ENCODE measurements around the gene MYO1D. TPM values are rescaled to one million over a fixed set of nuclear protein-coding genes. Genes with fewer than 3 reads are reported as not detected.

MYO1D gene
- total and polyA plus RNA-seq, 2 of the 13 experiments (the other 11 are each of a cell fraction or from before 2014, with no cell fraction given) = 13.2 to 17.3 TPM

- no peaks in the 10 kb centered on the region for H4K20me1 ChIP-seq (ENCODE audit: insufficient read depth, low read length)
- peaks cover 28% of the 10 kb centered on the region for H3K4me1 ChIP-seq (ENCODE audit: insufficient read depth, low read length)
- 100% methylated on average over 2 of the region's 2 CpGs for WGBS (ENCODE audit: low lambda C conversion rate)
- no peak overlapping the region for H3K27ac ChIP-seq (ENCODE audit: extremely low read length, insufficient read depth, low read length)
- DNase-seq (ENCODE audit: low spot score) = no peak
- in situ Hi-C loops (cut with HindIII; ENCODE audit: extremely low pct_ligation_motif_present, low pct_unique_long_range_greater_than_20kb) (no loop called here), intact Hi-C loops (cut with micrococcal nuclease; ENCODE audit: unreplicated experiment) (no loop called here)
- no peak overlapping the region for H2AFZ ChIP-seq (ENCODE audit: low read length)
- BruUV-seq (replicated peaks) = no TSS peak
- no peaks in the 10 kb centered on the region for H3K27me3 ChIP-seq (ENCODE audit: control insufficient read depth in 1 of 2, insufficient read depth in 2 of 2, low read length in 2 of 2)
- H3K4me3 ChIP-seq (replicated peaks in 1 of 3; ENCODE audit: insufficient read depth in 1 of 3, low read depth in 2 of 3, low read length in 3 of 3) = no peak overlapping the region
- TF ChIP-seq SNAI1 (CRISPR knock-in tag; IDR thresholded peaks at IDR 0.05; ENCODE audit: borderline replicate concordance) = no peak
- no peak for TF ChIP-seq FOXC1 (CRISPR knock-in tag; IDR thresholded peaks at IDR 0.05; ENCODE audit: borderline replicate concordance)
- no peak for TF ChIP-seq SMAD3 (CRISPR knock-in tag; IDR thresholded peaks at IDR 0.05)
- TF ChIP-seq SRF (IDR thresholded peaks at IDR 0.05; ENCODE audit: low read depth, low read length) = no peak
- TF ChIP-seq ZBTB26 (CRISPR knock-in tag; IDR thresholded peaks at IDR 0.05; ENCODE audit: borderline replicate concordance) = 0 out of 2 replicates have a peak, but pooled peaks have one; percentile 33
- no peak for TF ChIP-seq IRF9 (CRISPR knock-in tag; IDR thresholded peaks at IDR 0.05; ENCODE audit: borderline replicate concordance)
- peak; percentile 57 for TF ChIP-seq CEBPG (CRISPR knock-in tag; IDR thresholded peaks at IDR 0.05)
- TF ChIP-seq ARNTL (CRISPR knock-in tag; IDR thresholded peaks at IDR 0.05) = no peak
- TF ChIP-seq ZNF605 (CRISPR knock-in tag; IDR thresholded peaks at IDR 0.05) = no peak
- no peak for TF ChIP-seq CREM (IDR thresholded peaks at IDR 0.05)
- TF ChIP-seq CREM (CRISPR knock-in tag; IDR thresholded peaks at IDR 0.05) = no peak
- peak; percentile 29; the same call in 1 of the 2 replicates for TF ChIP-seq GATAD2A (CRISPR knock-in tag; IDR thresholded peaks at IDR 0.05)
- TF ChIP-seq EHMT2 (IDR thresholded peaks at IDR 0.05; ENCODE audit: borderline replicate concordance, low read depth, low read length) = no peak
- TF ChIP-seq ATF7 (IDR thresholded peaks at IDR 0.05) = no peak
- TF ChIP-seq ATF7 (CRISPR knock-in tag; IDR thresholded peaks at IDR 0.05) = no peak
- TF ChIP-seq NFKB2 (CRISPR knock-in tag; IDR thresholded peaks at IDR 0.05; ENCODE audit: borderline replicate concordance) = no peak
- TF ChIP-seq XBP1 (CRISPR knock-in tag; IDR thresholded peaks at IDR 0.05) = no peak
- TF ChIP-seq CEBPB (IDR thresholded peaks at IDR 0.05; ENCODE audit: borderline replicate concordance, low read depth, low read length) = peak; percentile 95
- no peak for TF ChIP-seq TCF7 (IDR thresholded peaks at IDR 0.05; ENCODE audit: low read depth)
- TF ChIP-seq PHF21A (CRISPR knock-in tag; IDR thresholded peaks at IDR 0.05) = no peak
- no peak for TF ChIP-seq TEAD3 (CRISPR knock-in tag; optimal IDR thresholded peaks at IDR 0.05; ENCODE audit: borderline replicate concordance)
- no peak for TF ChIP-seq ZNF550 (CRISPR knock-in tag; IDR thresholded peaks at IDR 0.05; ENCODE audit: borderline replicate concordance)
- TF ChIP-seq BRCA1 (CRISPR knock-in tag; IDR thresholded peaks at IDR 0.05) = no peak
- TF ChIP-seq THYN1 (CRISPR knock-in tag; IDR thresholded peaks at IDR 0.05; ENCODE audit: borderline replicate concordance, low read depth) = no peak
- no peak for TF ChIP-seq SOX13 (IDR thresholded peaks at IDR 0.05)
- TF ChIP-seq SOX13 (CRISPR knock-in tag; conservative IDR thresholded peaks at IDR 0.05 in 1 of 2, IDR thresholded peaks at IDR 0.05 in 1 of 2) = peak in 1 of 2 experiments; percentile 15; a peak in 1 of 4 replicates
- no peak for TF ChIP-seq ZNF879 (CRISPR knock-in tag; IDR thresholded peaks at IDR 0.05)
- FAIRE-seq = no peak
- H3K9me3 ChIP-seq (ENCODE audit: low read length) = no peaks in the 10 kb centered on the region
- H3K4me2 ChIP-seq (ENCODE audit: low read depth, low read length) = no peak overlapping the region
- ChIA-PET CTCF (ENCODE audit: low intra/inter-chr PET ratio, low total read pairs) (no interaction called here), POLR2A (interaction anchor here (0.6 kb wide), 1 partner anchor 32 kb away, joined by 3 read pairs; no protein-coding TSS in a partner anchor)
- H3K9ac ChIP-seq (ENCODE audit: insufficient read depth, low read depth, low read length) = no peak overlapping the region
- H3K36me3 ChIP-seq (replicated peaks in 1 of 2; ENCODE audit: control insufficient read depth in 1 of 2, insufficient read depth in 2 of 2, low read length in 2 of 2) = 0 out of 5 replicates have a peak, but pooled peaks cover 0 to 2% of the 10 kb centered on the region in 2 experiments
- no peaks in the 10 kb centered on the region for H3K79me2 ChIP-seq (ENCODE audit: insufficient read depth, low read length)
- no peak for ATAC-seq
Measured at GRCh38 chr17:32746698-32747097, 130.2 kb downstream of the MYO1D start.

All from HepG2 (cell line).